Skeletal muscle tissue (tissue), 4 donors: Measurements from ENCODE around the gene C19orf53. TPM values are rescaled to one million over a fixed set of nuclear protein-coding genes. Genes with fewer than 3 reads are reported as not detected.

Source experiments
- H3K27ac ChIP-seq: one replicate; pipeline ENCODE4 v1.7.0; 2013; ENCODE audit warnings: mild to moderate bottlenecking, low read depth, low read length, inconsistent platforms
- H3K27me3 ChIP-seq, 3 donors: one replicate each; pipeline ENCODE4 v1.7.0; 2013; ENCODE audit warnings: low read length in 3 of 3; ENCODE audit not compliant: control insufficient read depth in 3 of 3, insufficient read depth in 3 of 3
- H3K36me3 ChIP-seq, 3 donors: one replicate each; pipeline ENCODE4 v1.7.0; 2013; ENCODE audit warnings: low read length in 3 of 3; ENCODE audit not compliant: control insufficient read depth in 3 of 3, insufficient read depth in 3 of 3
- H3K4me1 ChIP-seq, 3 donors: one replicate each; pipeline ENCODE4 v1.7.0; 2013; ENCODE audit warnings: low read length in 3 of 3, mild to moderate bottlenecking in 3 of 3; ENCODE audit not compliant: control insufficient read depth in 3 of 3, insufficient read depth in 3 of 3
- H3K4me3 ChIP-seq, 3 donors: one replicate each; pipeline ENCODE4 v1.7.0; 2013; ENCODE audit warnings: low read length in 3 of 3
- H3K9ac ChIP-seq, 3 donors: one replicate each; pipeline ENCODE4 v1.7.0; 2013; ENCODE audit warnings: low read length in 3 of 3, mild to moderate bottlenecking in 3 of 3, moderate library complexity in 2 of 3, low read depth in 1 of 3
- H3K9me3 ChIP-seq, 3 donors: one replicate each; pipeline ENCODE4 v1.7.0; 2013; ENCODE audit warnings: low read length in 3 of 3; ENCODE audit not compliant: control insufficient read depth in 3 of 3
- total RNA-seq: library from RNA; depleted of rRNA; stranded (reverse); fragments of >200 nt; gene quantifications from one replicate; pipeline ENCODE4 v1.2.3, GENCODE V29; 2014
- donor health status: Osteomylitis.

Gene C19orf53
- total RNA-seq, 1 donor from 2014 or later: 36.0 TPM

DNA sequence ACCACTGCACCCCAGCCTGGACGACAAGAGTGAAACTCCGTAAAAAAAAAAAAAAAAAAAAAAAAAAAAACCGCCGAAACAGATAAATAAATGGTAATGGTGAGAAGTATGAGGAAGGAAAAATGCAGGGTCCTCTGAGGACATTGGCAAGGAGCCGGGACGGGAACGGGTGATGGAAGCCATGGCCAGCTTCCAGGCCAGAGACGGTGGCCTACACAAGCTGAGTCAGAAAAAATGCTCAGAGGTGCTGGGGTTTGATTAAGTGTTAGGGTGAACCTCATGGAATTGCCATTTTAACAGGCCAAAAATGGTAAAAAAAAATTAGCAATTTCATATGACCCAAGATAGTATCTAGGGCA, 20.1 kb downstream of the C19orf53 start:
- Histone ChIP-seq H3K36me3 (no peaks in the 10 kb centered on the region), H3K9ac (peak overlapping the region; percentile 70 to 81 (median 80)), H3K27me3 (no peaks in the 10 kb centered on the region), H3K27ac (peak overlapping the region; percentile 83), H3K4me1 (peaks cover 23 to 28% (median 23%) of the 10 kb centered on the region in 3 donors), H3K9me3 (no peaks in the 10 kb centered on the region), H3K4me3 (peak overlapping the region; percentile 81 to 89 (median 84))

GRCh38 chr19:13794757-13795589, 20.7 kb downstream of the C19orf53 start, which contains the start of gene ZSWIM4:
Gene ZSWIM4, plus strand, starts transcription at chr19:13795443. Its CDS starts 206 bp downstream, at chr19:13795649.
- peak within 1 kb of the TSS; percentile 81 to 89 (median 84) for H3K4me3 ChIP-seq
- peaks cover 0 to 2% (median 0%) of the 10 kb centered on the region in 3 donors for H3K36me3 ChIP-seq

GRCh38 chr19:13795595-13796300, 21.5 kb downstream of the C19orf53 start:
- Histone ChIP-seq H3K36me3 (peaks cover 0 to 2% (median 0%) of the 10 kb centered on the region in 3 donors), H3K27ac (peak overlapping the region; percentile 74), H3K27me3 (no peaks in the 10 kb centered on the region), H3K4me3 (peak overlapping the region; percentile 70 to 75 (median 71)), H3K9me3 (no peaks in the 10 kb centered on the region), H3K9ac (peak overlapping the region; percentile 65 to 76 (median 71)), H3K4me1 (peaks cover 23 to 28% (median 23%) of the 10 kb centered on the region in 3 donors)

More at GRCh38 chr19:13794757-13795589, 20.7 kb downstream of the C19orf53 start, which contains the start of gene ZSWIM4:
- Histone ChIP-seq H3K27ac (peak within 1 kb of the TSS; percentile 83), H3K9me3 (no peaks in the 10 kb centered on the region), H3K9ac (peak within 1 kb of the TSS; percentile 70 to 81 (median 80)), H3K4me1 (peaks cover 23 to 28% (median 23%) of the 10 kb centered on the region in 3 donors), H3K27me3 (no peaks in the 10 kb centered on the region)

- no peaks in the 10 kb centered on the region for H3K9me3 ChIP-seq
- H3K27ac ChIP-seq: peak overlapping the region; percentile 74
- peak overlapping the region; percentile 70 to 75 (median 71) for H3K4me3 ChIP-seq
- H3K4me1 ChIP-seq: peaks cover 23 to 28% (median 23%) of the 10 kb centered on the region in 3 donors
- no peaks in the 10 kb centered on the region for H3K27me3 ChIP-seq
- H3K36me3 ChIP-seq: peaks cover 0 to 2% (median 0%) of the 10 kb centered on the region in 3 donors
- H3K9ac ChIP-seq: peak overlapping the region; percentile 65 to 76 (median 71)
These were observed 22.2 kb downstream of the C19orf53 start for GRCh38 chr19:13796301-13797057.

DNA sequence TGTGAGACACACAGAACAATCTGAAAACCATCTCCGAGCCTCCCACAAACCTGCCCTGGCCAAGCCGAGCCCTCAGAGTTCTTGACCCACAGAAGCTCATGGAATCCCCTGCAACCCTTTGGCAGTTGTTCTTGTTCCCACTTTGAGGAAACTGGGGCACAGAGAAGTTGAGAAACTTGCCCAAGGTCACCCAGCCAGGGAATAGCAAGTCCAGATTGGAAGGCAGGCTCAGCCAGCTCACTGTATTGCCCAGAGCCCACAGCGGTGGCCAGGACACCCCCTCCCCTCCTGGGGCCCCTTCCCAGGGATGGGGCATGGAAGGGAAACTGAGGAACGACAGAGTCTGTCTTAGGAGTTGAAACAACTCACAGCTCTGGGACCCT, 22.8 kb downstream of the C19orf53 start:
- peak overlapping the region; percentile 3 to 76 (median 71) for H3K9ac ChIP-seq
- peaks cover 0 to 2% (median 0%) of the 10 kb centered on the region in 3 donors for H3K36me3 ChIP-seq
- peak overlapping the region in 2 of 3 donors; percentile 23 to 71 for H3K4me3 ChIP-seq
- no peaks in the 10 kb centered on the region for H3K27me3 ChIP-seq
- no peaks in the 10 kb centered on the region for H3K9me3 ChIP-seq
- H3K27ac ChIP-seq: peak overlapping the region; percentile 74
- H3K4me1 ChIP-seq: peaks cover 23 to 28% (median 23%) of the 10 kb centered on the region in 3 donors

DNA sequence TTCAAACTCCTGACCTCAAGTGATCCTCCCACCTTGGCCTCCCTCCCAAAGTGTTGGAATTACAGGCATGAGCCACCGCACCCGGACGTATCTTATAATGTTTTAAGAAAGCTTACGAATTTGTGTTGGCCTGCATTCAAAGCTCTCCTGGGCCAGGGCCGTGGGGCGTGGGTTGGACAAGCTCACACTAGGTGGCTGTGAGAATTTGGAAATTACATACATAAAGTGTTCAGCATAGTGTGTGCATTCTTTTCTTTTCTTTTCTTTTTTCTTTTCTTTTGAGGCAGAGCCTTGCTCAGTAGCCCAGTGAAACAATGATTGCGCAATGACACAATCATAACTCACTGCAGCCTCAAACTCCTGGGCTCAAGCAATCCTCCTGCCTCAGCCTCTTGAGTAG, 23.6 kb downstream of the C19orf53 start:
- Histone ChIP-seq H3K27ac (no peak overlapping the region), H3K9me3 (no peaks in the 10 kb centered on the region), H3K27me3 (no peaks in the 10 kb centered on the region), H3K9ac (no peak overlapping the region), H3K4me3 (no peak overlapping the region), H3K4me1 (peaks cover 23 to 28% (median 23%) of the 10 kb centered on the region in 3 donors), H3K36me3 (peaks cover 0 to 4% (median 0%) of the 10 kb centered on the region in 3 donors)

DNA sequence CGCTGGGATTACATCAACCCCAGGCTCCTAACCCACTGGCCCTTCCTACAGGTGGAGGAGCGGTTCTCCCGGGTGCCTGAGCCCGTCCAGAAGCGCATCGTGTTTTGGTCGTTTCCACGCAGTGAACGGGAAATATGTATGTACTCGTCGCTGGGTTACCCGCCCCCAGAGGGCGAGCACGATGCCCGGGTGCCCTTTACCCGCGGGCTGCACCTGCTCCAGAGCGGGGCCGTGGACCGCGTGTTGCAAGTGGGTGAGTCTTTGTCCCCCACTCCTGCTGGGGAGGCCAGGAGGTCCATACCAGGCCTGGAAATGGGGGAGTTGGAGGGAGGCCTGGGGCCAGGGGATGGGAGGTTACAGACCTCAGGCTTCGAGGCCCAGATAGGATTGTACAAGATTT, 25.4 kb downstream of the C19orf53 start:
- Histone ChIP-seq H3K27ac (no peak overlapping the region), H3K4me3 (no peak overlapping the region), H3K36me3 (peaks cover 0 to 4% (median 0%) of the 10 kb centered on the region in 3 donors), H3K27me3 (no peaks in the 10 kb centered on the region), H3K4me1 (peaks cover 19 to 21% (median 19%) of the 10 kb centered on the region in 3 donors), H3K9me3 (no peaks in the 10 kb centered on the region), H3K9ac (no peak overlapping the region)

DNA sequence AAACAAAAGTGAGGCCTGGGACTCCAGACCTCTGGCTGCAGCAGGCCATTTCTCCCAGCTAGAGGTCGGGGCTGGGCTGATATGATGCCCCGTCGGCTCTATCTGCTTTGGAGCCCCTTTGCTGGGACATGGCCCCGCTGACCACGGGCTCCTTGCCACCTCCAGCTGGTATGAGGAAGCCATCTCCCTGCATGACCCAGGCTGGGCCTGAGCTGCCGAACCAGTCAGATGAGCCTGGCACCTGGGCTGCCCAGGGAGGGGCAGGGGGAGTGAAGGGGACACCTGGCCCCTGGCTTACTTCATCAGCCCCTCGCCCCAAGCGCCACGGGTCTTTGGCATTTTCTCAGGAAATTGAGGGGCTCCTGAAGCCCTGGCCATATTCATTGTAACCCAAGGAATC, 28.8 kb downstream of the C19orf53 start:
- no peaks in the 10 kb centered on the region for H3K9me3 ChIP-seq
- no peak overlapping the region for H3K9ac ChIP-seq
- H3K27ac ChIP-seq: no peak overlapping the region
- peaks cover 0 to 10% (median 0%) of the 10 kb centered on the region in 3 donors for H3K36me3 ChIP-seq
- H3K4me3 ChIP-seq: no peak overlapping the region
- no peaks in the 10 kb centered on the region for H3K27me3 ChIP-seq
- H3K4me1 ChIP-seq: no peaks in the 10 kb centered on the region

DNA sequence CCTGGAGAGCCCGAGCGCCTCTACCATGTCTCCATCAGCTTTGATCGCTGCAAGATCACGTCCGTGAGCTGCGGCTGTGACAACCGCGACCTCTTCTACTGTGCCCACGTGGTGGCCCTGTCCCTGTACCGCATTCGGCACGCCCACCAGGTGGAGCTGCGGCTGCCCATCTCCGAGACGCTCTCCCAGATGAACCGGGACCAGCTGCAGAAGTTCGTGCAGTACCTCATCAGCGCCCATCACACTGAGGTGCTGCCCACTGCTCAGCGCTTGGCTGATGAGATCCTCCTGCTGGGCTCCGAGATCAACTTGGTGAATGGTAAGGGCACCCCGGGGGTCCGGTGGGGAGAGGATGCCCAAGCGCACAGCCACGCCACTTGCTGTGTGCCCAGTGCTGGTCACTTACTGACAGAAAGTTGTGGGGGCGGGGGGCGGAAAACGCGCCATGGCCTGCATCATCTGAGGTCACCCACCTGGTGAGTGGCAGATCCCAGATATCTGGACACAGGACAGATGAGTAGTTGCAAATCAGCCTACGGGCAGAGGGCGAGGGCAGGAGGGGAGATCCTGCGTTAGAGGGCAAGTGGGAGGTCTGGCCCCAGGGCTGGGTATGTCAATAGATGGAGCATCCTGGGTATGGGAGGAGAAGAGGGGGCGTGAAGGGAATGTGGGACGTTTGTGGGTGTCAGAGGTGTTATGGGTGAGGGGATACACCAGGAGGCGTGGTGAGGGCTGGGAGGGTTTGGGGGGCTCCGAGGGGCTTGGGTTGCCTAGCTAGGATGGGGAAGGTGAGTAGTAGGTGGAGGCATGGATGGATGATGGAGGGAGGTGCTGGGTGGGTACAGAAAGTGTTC, 30.8 kb downstream of the C19orf53 start:
- peaks cover 2 to 13% (median 5%) of the 10 kb centered on the region in 3 donors for H3K36me3 ChIP-seq
- no peak overlapping the region for H3K27ac ChIP-seq
- no peaks in the 10 kb centered on the region for H3K4me1 ChIP-seq
- H3K9ac ChIP-seq: no peak overlapping the region
- H3K27me3 ChIP-seq: no peaks in the 10 kb centered on the region
- H3K9me3 ChIP-seq: no peaks in the 10 kb centered on the region
- H3K4me3 ChIP-seq: no peak overlapping the region
